ENCODE results near the gene GFOD2. TPM values are rescaled to one million over a fixed set of nuclear protein-coding genes. Genes with fewer than 3 reads are reported as not detected.
A peak's percentile ranks its signal among the peaks of the same experiment; 100 is the strongest.

Gene GFOD2, protein sequence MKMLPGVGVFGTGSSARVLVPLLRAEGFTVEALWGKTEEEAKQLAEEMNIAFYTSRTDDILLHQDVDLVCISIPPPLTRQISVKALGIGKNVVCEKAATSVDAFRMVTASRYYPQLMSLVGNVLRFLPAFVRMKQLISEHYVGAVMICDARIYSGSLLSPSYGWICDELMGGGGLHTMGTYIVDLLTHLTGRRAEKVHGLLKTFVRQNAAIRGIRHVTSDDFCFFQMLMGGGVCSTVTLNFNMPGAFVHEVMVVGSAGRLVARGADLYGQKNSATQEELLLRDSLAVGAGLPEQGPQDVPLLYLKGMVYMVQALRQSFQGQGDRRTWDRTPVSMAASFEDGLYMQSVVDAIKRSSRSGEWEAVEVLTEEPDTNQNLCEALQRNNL
- total RNA-seq: 12.5 TPM

DNA sequence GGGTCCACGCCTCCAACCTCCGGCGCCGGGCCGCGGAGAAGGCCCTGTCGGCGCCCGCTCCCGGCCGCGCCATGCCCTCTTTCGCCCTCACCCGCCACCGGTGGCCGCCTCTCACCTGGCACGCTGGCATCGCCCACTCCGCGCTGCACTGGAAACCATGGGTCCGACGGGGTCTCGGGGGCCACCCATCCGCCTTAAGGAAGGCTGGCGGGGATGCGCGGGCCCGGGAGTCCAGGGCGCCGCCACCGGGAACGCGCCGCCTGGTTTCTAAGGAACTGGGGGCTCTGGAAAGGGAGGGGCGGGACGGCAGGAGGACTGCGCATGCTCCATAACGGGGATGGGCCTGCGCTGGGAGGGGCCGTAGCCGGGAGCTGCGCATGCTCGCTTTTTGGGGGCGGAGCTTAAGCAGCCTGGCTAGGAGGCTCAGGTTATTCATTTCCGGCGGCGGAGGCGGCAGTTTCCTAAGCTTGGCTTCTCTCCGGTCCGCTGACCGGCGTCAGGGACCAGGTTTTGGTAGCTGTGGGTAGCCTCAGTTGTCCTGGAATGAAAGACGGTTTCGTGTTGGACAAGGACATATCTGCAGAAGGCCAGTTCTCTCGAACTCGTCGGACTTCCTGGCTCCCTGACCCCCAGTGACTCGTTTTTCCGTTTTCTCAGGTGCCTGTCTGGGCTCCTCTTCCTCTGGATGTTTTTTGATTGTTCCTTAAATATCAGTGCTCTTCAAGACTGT is at the start of gene GFOD2:
GFOD2 (minus strand) TSS at position 269 of the 730 bp plus-strand sequence. CDS start 33,601 bp downstream, outside the sequence.
- peak within 1 kb of the TSS; percentile 88 for H3K27ac ChIP-seq (ENCODE audit: low read depth, low read length)
- H3K27me3 ChIP-seq (ENCODE audit: control insufficient read depth in 3 of 3, insufficient read depth in 3 of 3, low read length in 3 of 3): no peaks in the 10 kb centered on the region
- H3K4me3 ChIP-seq (ENCODE audit: low read length in 3 of 3): peak within 1 kb of the TSS; percentile 84 to 96 (median 91)
- peaks cover 8 to 9% (median 8%) of the 10 kb centered on the region in 3 donors for H3K36me3 ChIP-seq (ENCODE audit: control insufficient read depth in 3 of 3, insufficient read depth in 3 of 3, low read length in 3 of 3)
- H3K4me1 ChIP-seq (ENCODE audit: control insufficient read depth in 3 of 3, insufficient read depth in 3 of 3, low read length in 3 of 3): peaks cover 16 to 31% (median 19%) of the 10 kb centered on the region in 3 donors
- H3K9me3 ChIP-seq (ENCODE audit: control insufficient read depth in 3 of 3, low read length in 3 of 3): no peaks in the 10 kb centered on the region
- H3K9ac ChIP-seq (ENCODE audit: low read depth in 1 of 3, low read length in 3 of 3): peak within 1 kb of the TSS; percentile 82 to 95 (median 82)

DNA sequence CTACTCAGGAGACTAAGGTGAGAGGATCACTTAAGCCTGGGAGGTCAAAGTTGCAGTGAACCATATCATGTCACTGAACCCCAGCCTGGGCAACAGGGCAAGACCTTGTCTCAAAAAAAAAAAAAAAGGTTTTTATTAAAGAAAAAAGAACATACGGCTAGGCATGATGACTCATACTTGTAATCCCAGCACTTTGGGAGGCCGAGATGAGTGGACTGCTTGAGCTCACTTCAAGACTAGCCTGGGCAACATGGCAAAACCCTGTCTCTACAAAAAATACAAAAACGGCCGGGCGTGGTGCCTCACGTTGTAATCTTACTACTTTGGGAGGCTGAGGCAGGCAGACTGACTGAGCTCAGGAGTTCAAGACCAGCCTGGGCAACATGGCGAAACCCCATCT is 48.8 kb upstream of the GFOD2 start:
- no peaks in the 10 kb centered on the region for H3K27me3 ChIP-seq (ENCODE audit: control insufficient read depth in 3 of 3, insufficient read depth in 3 of 3, low read length in 3 of 3)
- no peak overlapping the region for H3K4me3 ChIP-seq (ENCODE audit: low read length in 3 of 3)
- H3K9ac ChIP-seq (ENCODE audit: low read depth in 1 of 3, low read length in 3 of 3): no peak overlapping the region
- H3K36me3 ChIP-seq (ENCODE audit: control insufficient read depth in 3 of 3, insufficient read depth in 3 of 3, low read length in 3 of 3): peaks cover 5 to 15% (median 10%) of the 10 kb centered on the region in 3 donors
- H3K9me3 ChIP-seq (ENCODE audit: control insufficient read depth in 3 of 3, low read length in 3 of 3): no peaks in the 10 kb centered on the region
- no peak overlapping the region for H3K27ac ChIP-seq (ENCODE audit: low read depth, low read length)
- peaks cover 23 to 28% (median 23%) of the 10 kb centered on the region in 3 donors for H3K4me1 ChIP-seq (ENCODE audit: control insufficient read depth in 3 of 3, insufficient read depth in 3 of 3, low read length in 3 of 3)

DNA sequence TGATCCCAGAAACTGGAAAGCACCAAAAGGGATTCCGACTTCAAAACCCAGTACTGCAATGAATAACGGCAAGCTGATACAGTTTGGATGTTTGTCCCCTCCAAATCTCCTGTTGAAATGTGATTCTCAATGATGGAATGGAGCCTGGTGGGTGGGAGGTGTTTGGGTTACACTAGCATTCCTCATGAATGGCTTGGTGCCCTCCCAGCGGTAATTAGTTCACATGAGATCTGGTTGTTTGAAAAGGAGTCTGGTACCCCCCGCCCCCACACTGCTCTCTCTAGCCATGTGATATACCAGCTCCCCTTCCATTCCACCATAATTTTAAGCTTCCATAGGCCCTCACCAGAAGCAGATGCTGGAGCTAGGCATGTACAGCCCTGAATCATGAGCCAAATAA is 47.2 kb upstream of the GFOD2 start:
- H3K9me3 ChIP-seq (ENCODE audit: control insufficient read depth in 3 of 3, low read length in 3 of 3): no peaks in the 10 kb centered on the region
- H3K27ac ChIP-seq (ENCODE audit: low read depth, low read length): no peak overlapping the region
- no peaks in the 10 kb centered on the region for H3K27me3 ChIP-seq (ENCODE audit: control insufficient read depth in 3 of 3, insufficient read depth in 3 of 3, low read length in 3 of 3)
- peaks cover 17 to 25% (median 24%) of the 10 kb centered on the region in 3 donors for H3K4me1 ChIP-seq (ENCODE audit: control insufficient read depth in 3 of 3, insufficient read depth in 3 of 3, low read length in 3 of 3)
- H3K36me3 ChIP-seq (ENCODE audit: control insufficient read depth in 3 of 3, insufficient read depth in 3 of 3, low read length in 3 of 3): peaks cover 5 to 19% (median 8%) of the 10 kb centered on the region in 3 donors
- no peak overlapping the region for H3K4me3 ChIP-seq (ENCODE audit: low read length in 3 of 3)
- H3K9ac ChIP-seq (ENCODE audit: low read depth in 1 of 3, low read length in 3 of 3): no peak overlapping the region

- Histone ChIP-seq H3K36me3 (ENCODE audit: control insufficient read depth in 3 of 3, insufficient read depth in 3 of 3, low read length in 3 of 3) (peaks cover 2 to 12% (median 3%) of the 10 kb centered on the region in 3 donors), H3K4me3 (ENCODE audit: low read length in 3 of 3) (no peak overlapping the region), H3K9me3 (ENCODE audit: control insufficient read depth in 3 of 3, low read length in 3 of 3) (no peaks in the 10 kb centered on the region), H3K4me1 (ENCODE audit: control insufficient read depth in 3 of 3, insufficient read depth in 3 of 3, low read length in 3 of 3) (peaks cover 27 to 44% (median 41%) of the 10 kb centered on the region in 3 donors), H3K9ac (ENCODE audit: low read depth in 1 of 3, low read length in 3 of 3) (no peak overlapping the region), H3K27ac (ENCODE audit: low read depth, low read length) (no peak overlapping the region), H3K27me3 (ENCODE audit: control insufficient read depth in 3 of 3, insufficient read depth in 3 of 3, low read length in 3 of 3) (no peaks in the 10 kb centered on the region)
Measured at GRCh38 chr16:67764158-67764667, 45.1 kb upstream of the GFOD2 start.

GRCh38 chr16:67763066-67763465 is 44.0 kb upstream of the GFOD2 start:
- H3K9ac ChIP-seq (ENCODE audit: low read depth in 1 of 3, low read length in 3 of 3): peak overlapping the region in 1 of 3 donors; percentile 62
- no peaks in the 10 kb centered on the region for H3K9me3 ChIP-seq (ENCODE audit: control insufficient read depth in 3 of 3, low read length in 3 of 3)

GRCh38 chr16:67762385-67762784 is 43.3 kb upstream of the GFOD2 start:
- H3K36me3 ChIP-seq (ENCODE audit: control insufficient read depth in 3 of 3, insufficient read depth in 3 of 3, low read length in 3 of 3): peaks cover 6 to 19% (median 7%) of the 10 kb centered on the region in 3 donors
- peaks cover 27 to 56% (median 45%) of the 10 kb centered on the region in 3 donors for H3K4me1 ChIP-seq (ENCODE audit: control insufficient read depth in 3 of 3, insufficient read depth in 3 of 3, low read length in 3 of 3)
- H3K4me3 ChIP-seq (ENCODE audit: low read length in 3 of 3): no peak overlapping the region
- no peaks in the 10 kb centered on the region for H3K9me3 ChIP-seq (ENCODE audit: control insufficient read depth in 3 of 3, low read length in 3 of 3)
- no peaks in the 10 kb centered on the region for H3K27me3 ChIP-seq (ENCODE audit: control insufficient read depth in 3 of 3, insufficient read depth in 3 of 3, low read length in 3 of 3)
- H3K9ac ChIP-seq (ENCODE audit: low read depth in 1 of 3, low read length in 3 of 3): peak overlapping the region in 1 of 3 donors; percentile 62
- H3K27ac ChIP-seq (ENCODE audit: low read depth, low read length): no peak overlapping the region

More at GRCh38 chr16:67763066-67763465, 44.0 kb upstream of the GFOD2 start:
- Histone ChIP-seq H3K36me3 (ENCODE audit: control insufficient read depth in 3 of 3, insufficient read depth in 3 of 3, low read length in 3 of 3) (peaks cover 3 to 18% (median 6%) of the 10 kb centered on the region in 3 donors), H3K27me3 (ENCODE audit: control insufficient read depth in 3 of 3, insufficient read depth in 3 of 3, low read length in 3 of 3) (no peaks in the 10 kb centered on the region), H3K4me1 (ENCODE audit: control insufficient read depth in 3 of 3, insufficient read depth in 3 of 3, low read length in 3 of 3) (peaks cover 27 to 53% (median 45%) of the 10 kb centered on the region in 3 donors), H3K27ac (ENCODE audit: low read depth, low read length) (no peak overlapping the region), H3K4me3 (ENCODE audit: low read length in 3 of 3) (no peak overlapping the region)

DNA sequence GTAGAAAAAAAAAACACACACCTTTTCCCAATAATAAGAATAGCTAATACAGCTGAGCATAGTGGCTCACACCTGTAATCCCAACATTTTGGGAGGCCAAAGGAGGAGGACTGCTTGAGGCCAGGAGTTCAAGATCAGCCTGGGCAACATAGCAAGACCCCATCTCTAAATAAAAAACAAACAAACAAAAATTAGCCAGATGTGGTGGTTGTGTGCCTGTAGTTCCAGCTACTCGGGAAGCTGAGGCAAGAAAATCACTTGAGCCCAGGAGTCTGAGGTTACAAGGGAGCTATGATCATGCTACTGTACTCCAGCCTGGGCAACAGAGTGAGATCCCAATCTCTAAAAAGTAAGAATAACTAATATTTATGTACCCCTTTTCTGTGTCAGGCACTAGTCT is 42.8 kb upstream of the GFOD2 start:
- H3K27ac ChIP-seq (ENCODE audit: low read depth, low read length): no peak overlapping the region
- H3K36me3 ChIP-seq (ENCODE audit: control insufficient read depth in 3 of 3, insufficient read depth in 3 of 3, low read length in 3 of 3): peaks cover 6 to 19% (median 7%) of the 10 kb centered on the region in 3 donors
- H3K9me3 ChIP-seq (ENCODE audit: control insufficient read depth in 3 of 3, low read length in 3 of 3): no peaks in the 10 kb centered on the region
- no peaks in the 10 kb centered on the region for H3K27me3 ChIP-seq (ENCODE audit: control insufficient read depth in 3 of 3, insufficient read depth in 3 of 3, low read length in 3 of 3)
- H3K4me3 ChIP-seq (ENCODE audit: low read length in 3 of 3): no peak overlapping the region
- H3K9ac ChIP-seq (ENCODE audit: low read depth in 1 of 3, low read length in 3 of 3): no peak overlapping the region
- peaks cover 26 to 54% (median 43%) of the 10 kb centered on the region in 3 donors for H3K4me1 ChIP-seq (ENCODE audit: control insufficient read depth in 3 of 3, insufficient read depth in 3 of 3, low read length in 3 of 3)

DNA sequence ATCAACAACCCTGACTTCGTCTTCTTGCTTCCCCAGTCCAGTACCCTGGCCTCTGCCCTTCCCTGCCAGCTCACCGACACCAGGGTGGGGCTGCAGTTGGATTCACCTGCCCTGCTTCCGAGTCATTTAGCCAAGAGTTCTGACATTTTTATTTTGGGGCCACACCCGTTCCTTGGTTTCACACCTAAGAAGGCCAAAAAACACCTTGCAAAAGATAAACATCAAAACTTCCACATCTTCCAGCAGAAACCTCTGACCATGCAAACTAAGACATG is 41.8 kb upstream of the GFOD2 start:
- no peak overlapping the region for H3K4me3 ChIP-seq (ENCODE audit: low read length in 3 of 3)
- no peaks in the 10 kb centered on the region for H3K27me3 ChIP-seq (ENCODE audit: control insufficient read depth in 3 of 3, insufficient read depth in 3 of 3, low read length in 3 of 3)
- no peak overlapping the region for H3K27ac ChIP-seq (ENCODE audit: low read depth, low read length)
- peak overlapping the region in 1 of 3 donors; percentile 51 for H3K9ac ChIP-seq (ENCODE audit: low read depth in 1 of 3, low read length in 3 of 3)
- H3K9me3 ChIP-seq (ENCODE audit: control insufficient read depth in 3 of 3, low read length in 3 of 3): no peaks in the 10 kb centered on the region
- peaks cover 18 to 43% (median 35%) of the 10 kb centered on the region in 3 donors for H3K4me1 ChIP-seq (ENCODE audit: control insufficient read depth in 3 of 3, insufficient read depth in 3 of 3, low read length in 3 of 3)
- H3K36me3 ChIP-seq (ENCODE audit: control insufficient read depth in 3 of 3, insufficient read depth in 3 of 3, low read length in 3 of 3): peaks cover 6 to 20% (median 7%) of the 10 kb centered on the region in 3 donors

- Histone ChIP-seq H3K27ac (ENCODE audit: low read depth, low read length) (no peak overlapping the region), H3K9ac (ENCODE audit: low read depth in 1 of 3, low read length in 3 of 3) (peak overlapping the region in 1 of 3 donors; percentile 51)
Measured at GRCh38 chr16:67760206-67760955, 41.3 kb upstream of the GFOD2 start.

More at GRCh38 chr16:67760206-67760955, 41.3 kb upstream of the GFOD2 start:
- Histone ChIP-seq H3K27me3 (ENCODE audit: control insufficient read depth in 3 of 3, insufficient read depth in 3 of 3, low read length in 3 of 3) (no peaks in the 10 kb centered on the region), H3K9me3 (ENCODE audit: control insufficient read depth in 3 of 3, low read length in 3 of 3) (no peaks in the 10 kb centered on the region), H3K4me3 (ENCODE audit: low read length in 3 of 3) (no peak overlapping the region), H3K36me3 (ENCODE audit: control insufficient read depth in 3 of 3, insufficient read depth in 3 of 3, low read length in 3 of 3) (peaks cover 6 to 20% (median 7%) of the 10 kb centered on the region in 3 donors), H3K4me1 (ENCODE audit: control insufficient read depth in 3 of 3, insufficient read depth in 3 of 3, low read length in 3 of 3) (peaks cover 18 to 41% (median 35%) of the 10 kb centered on the region in 3 donors)
